Mucosa of descending colon (tissue), 3 donors: ENCODE data around the gene APIP. TPM values are rescaled to one million over a fixed set of nuclear protein-coding genes. Genes with fewer than 3 reads are reported as not detected.
A peak's percentile ranks its signal among the peaks of the same experiment; 100 is the strongest.

Experiments
- ATAC-seq: fragments of 200-7000 bp; cut with Tn5 transposase; one replicate; pipeline ENCODE4 v1.9.1; 2020; ENCODE audit warnings: mild to moderate bottlenecking, moderate library complexity
- DNase-seq, 3 donors: peaks; one replicate each; pipeline ENCODE4 v3.0.0-alpha.2; 2020
- H3K36me3 ChIP-seq: fragments of 200-600 bp; one replicate; pipeline ENCODE4 v1.8.0; 2021; ENCODE audit warnings: low read depth, mild to moderate bottlenecking
- H3K4me1 ChIP-seq: fragments of 200-600 bp; one replicate; pipeline ENCODE4 v1.8.0; 2021; ENCODE audit warnings: low read depth, mild to moderate bottlenecking
- H3K4me3 ChIP-seq: fragments of 200-600 bp; one replicate; pipeline ENCODE4 v1.8.0; 2021; ENCODE audit warnings: mild to moderate bottlenecking
- H3K9me3 ChIP-seq: fragments of 200-600 bp; one replicate; pipeline ENCODE4 v1.8.0; 2021; ENCODE audit warnings: mild to moderate bottlenecking
- intact Hi-C, 2 donors: fragments of 100-400 bp; cut with DNase I in 1 of 2; cut with micrococcal nuclease in 1 of 2; formaldehyde crosslinking; loops; one replicate each; pipeline versions ENCODE4 v1.11.0 to v1.11.1; 2022; cut with DNase I, micrococcal nuclease
- total RNA-seq, 3 donors: library from RNA; stranded (reverse); fragmentation: NEBNext Ultra II Directional in 2 of 3; extraction: Animal tissue kit (Norgen Biotek cat#: 25700) in 2 of 3; gene quantifications; one replicate each; pipeline versions ENCODE4 v1.2.1 to v1.2.4, GENCODE V29; 2021 to 2023
- TF ChIP-seq, protein P1 (sequence below): fragments of 200-600 bp; IDR thresholded peaks from one replicate; pipeline ENCODE4 v1.8.0; 2022; ENCODE audit warnings: antibody characterized with exemption, mild to moderate bottlenecking
- donor health status: DM: no; HTN: no; CAD: no; lungs with moderate emphysema.
- donor health status: DM: no; HTN: no; CAD: no.
- donor health status: DM: no; HTN: yes; CAD: no.

Gene APIP
- total RNA-seq, 3 donors from 2014 or later, result 22.7 to 59.4 (median 44.9) TPM

DNA sequence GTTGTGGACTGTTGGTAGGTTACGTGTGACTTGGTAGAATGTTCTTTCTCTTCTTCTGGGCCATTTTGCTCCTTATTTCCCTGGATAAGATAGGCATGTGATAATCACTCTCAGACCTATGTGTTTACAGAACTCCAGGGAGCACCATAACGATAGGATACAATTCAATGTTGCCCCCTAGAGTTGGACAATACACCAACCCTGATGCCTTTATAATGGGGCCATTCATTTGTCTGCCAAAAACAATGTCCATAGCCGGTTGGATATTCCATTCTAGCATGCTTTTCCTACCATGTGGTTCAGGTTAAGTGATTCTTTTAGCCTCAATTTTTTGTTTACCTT lies 60.5 kb downstream of the APIP start:
- DNase-seq (no peak), ATAC-seq (no peak)
- H3K4me3 ChIP-seq, result no peak overlapping the region
- intact Hi-C loops, result no loop called here
- H3K9me3 ChIP-seq, result no peaks in the 10 kb centered on the region
- no peaks in the 10 kb centered on the region for H3K36me3 ChIP-seq
- TF ChIP-seq, protein P1, sequence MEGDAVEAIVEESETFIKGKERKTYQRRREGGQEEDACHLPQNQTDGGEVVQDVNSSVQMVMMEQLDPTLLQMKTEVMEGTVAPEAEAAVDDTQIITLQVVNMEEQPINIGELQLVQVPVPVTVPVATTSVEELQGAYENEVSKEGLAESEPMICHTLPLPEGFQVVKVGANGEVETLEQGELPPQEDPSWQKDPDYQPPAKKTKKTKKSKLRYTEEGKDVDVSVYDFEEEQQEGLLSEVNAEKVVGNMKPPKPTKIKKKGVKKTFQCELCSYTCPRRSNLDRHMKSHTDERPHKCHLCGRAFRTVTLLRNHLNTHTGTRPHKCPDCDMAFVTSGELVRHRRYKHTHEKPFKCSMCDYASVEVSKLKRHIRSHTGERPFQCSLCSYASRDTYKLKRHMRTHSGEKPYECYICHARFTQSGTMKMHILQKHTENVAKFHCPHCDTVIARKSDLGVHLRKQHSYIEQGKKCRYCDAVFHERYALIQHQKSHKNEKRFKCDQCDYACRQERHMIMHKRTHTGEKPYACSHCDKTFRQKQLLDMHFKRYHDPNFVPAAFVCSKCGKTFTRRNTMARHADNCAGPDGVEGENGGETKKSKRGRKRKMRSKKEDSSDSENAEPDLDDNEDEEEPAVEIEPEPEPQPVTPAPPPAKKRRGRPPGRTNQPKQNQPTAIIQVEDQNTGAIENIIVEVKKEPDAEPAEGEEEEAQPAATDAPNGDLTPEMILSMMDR, result no peak
- H3K4me1 ChIP-seq, result peaks cover 4% of the 10 kb centered on the region

DNA sequence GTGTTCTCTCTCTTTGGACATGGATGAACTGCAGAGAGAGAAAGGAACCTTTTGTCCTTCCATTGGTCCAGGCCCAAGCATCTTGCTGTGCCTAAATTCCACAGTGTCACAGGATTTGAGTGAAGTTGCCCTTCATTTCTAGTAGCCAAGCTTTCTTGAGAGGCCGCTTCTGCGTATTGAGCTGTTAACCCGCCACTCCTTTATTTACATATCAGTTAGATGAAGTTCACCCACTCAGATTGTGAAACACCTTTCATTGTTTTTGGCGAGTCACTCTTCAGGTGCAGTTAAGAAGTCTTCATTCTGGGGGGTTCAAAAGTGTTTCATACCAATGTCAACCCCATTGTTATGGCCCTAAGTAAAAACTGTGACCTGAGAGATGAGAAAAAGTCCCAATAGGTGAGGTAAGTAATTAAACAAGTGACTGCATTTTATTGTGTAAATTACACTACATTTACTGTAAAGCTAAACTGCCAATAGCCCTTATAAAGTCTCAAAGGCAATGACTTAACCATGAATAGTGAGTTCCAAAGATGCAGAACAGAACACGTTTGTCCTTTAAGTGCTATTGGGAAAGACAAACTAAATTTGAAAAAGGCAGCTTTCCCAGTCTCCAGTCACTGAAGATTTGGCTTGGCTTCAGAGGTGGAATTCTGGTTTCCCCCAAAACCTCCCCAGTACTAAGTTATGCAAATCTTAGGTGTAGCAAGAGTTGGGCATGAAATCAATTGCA lies 61.0 kb downstream of the APIP start:
- DNase-seq (peak in 1 of 3 donors; percentile 59), ATAC-seq (peak; percentile 79)
- H3K4me3 ChIP-seq, result no peak overlapping the region
- no peaks in the 10 kb centered on the region for H3K9me3 ChIP-seq
- intact Hi-C loops, result no loop called here
- H3K4me1 ChIP-seq, result peaks cover 4% of the 10 kb centered on the region
- no peaks in the 10 kb centered on the region for H3K36me3 ChIP-seq
- TF ChIP-seq, protein P1, result no peak

DNA sequence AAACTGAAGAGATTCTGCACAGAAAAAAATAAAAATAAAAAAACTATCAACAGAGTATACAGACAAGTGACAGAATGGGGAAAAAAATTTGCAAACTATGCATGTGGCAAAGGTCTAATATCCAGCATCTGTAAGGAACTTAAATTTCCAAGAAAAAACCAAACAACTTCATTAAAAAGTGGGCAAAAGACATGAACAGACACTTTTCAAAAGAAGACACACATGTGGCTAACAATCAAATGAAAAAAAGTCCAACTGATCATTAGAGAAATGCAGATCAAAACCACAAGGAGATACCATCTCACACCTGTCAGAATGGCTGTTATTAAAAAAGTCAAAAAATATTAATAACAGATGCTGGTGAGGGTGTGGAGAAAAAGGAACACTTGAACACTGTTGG lies 64.3 kb downstream of the APIP start:
- TF ChIP-seq, protein P1, result no peak
- Histone ChIP-seq H3K9me3 (no peaks in the 10 kb centered on the region), H3K4me3 (no peak overlapping the region), H3K4me1 (peaks cover 12% of the 10 kb centered on the region), H3K36me3 (no peaks in the 10 kb centered on the region)
- ATAC-seq, result no peak
- intact Hi-C loops, result no loop called here
- DNase-seq, result no peak

DNA sequence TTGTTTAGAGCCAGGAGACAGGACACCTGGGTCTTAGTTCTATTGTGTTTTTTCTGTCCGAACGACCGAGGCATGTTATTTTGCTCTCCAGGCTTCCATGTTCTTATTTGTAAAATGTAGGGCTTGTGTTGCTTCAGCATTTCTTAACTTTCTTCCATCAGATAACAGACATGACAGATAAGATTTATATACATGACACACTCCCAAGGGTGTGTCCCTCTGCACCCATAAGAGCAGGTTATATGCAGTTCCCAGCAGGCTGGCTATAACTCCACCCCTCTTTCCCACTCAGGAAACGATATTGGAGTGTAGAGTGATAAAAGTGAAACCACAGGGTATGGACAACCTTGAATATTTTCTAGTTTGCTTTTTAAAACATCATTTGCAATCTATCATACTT lies 65.8 kb downstream of the APIP start:
- no peaks in the 10 kb centered on the region for H3K9me3 ChIP-seq
- no peak overlapping the region for H3K4me3 ChIP-seq
- ATAC-seq (peak; percentile 92), DNase-seq (peak in 1 of 3 donors; percentile 72)
- no peaks in the 10 kb centered on the region for H3K36me3 ChIP-seq
- H3K4me1 ChIP-seq, result peaks cover 12% of the 10 kb centered on the region
- intact Hi-C loops, result no loop called here
- TF ChIP-seq, protein P1, result no peak

DNA sequence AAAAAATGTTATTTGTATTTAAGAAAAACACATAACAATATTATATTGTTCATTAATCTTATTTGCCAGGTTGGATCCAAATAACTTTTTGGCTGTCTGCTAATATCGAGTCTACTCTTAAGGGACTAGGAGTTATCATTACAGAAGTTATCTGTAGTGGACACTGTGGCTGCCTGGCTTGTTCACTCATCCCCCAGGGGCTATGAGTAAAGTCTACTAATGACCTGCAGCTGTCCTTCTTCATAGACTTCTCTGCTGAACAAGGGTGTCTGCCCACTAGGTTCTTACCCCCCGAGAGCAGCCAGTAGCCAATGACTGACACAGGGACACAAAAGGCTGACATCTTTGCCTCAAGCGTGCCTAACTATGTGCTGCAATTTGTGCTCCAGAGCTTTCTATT lies 69.7 kb downstream of the APIP start:
- Histone ChIP-seq H3K36me3 (no peaks in the 10 kb centered on the region), H3K4me3 (no peak overlapping the region), H3K9me3 (no peaks in the 10 kb centered on the region), H3K4me1 (peaks cover 12% of the 10 kb centered on the region)
- DNase-seq (no peak), ATAC-seq (no peak)
- TF ChIP-seq, protein P1, result no peak
- intact Hi-C loops, result no loop called here
